ENCODE results near the gene ABTB1.

GRCh38 chr3:127730171-127730570, 57.4 kb downstream of the ABTB1 start:
- TF ChIP-seq CTCF (IDR thresholded peaks at IDR 0.05) (no peak), SIN3A (IDR thresholded peaks at IDR 0.05; ENCODE audit: borderline replicate concordance, insufficient read depth, low read depth, low read length) (no peak), POLR2AphosphoS5 (IDR thresholded peaks at IDR 0.05; ENCODE audit: low read depth, low read length) (no peak)

All from Panc1 (cell line).